A549 (cell line): ENCODE measurements around the gene ANKS1B. TPM values are rescaled to one million over a fixed set of nuclear protein-coding genes. Genes with fewer than 3 reads are reported as not detected.

Source experiments
- ATAC-seq, 2 experiments: fragments of 200-7000 bp in 1 of 2; fragments of >200 bp in 1 of 2; cut with Nextera tagmentation in 1 of 2; cut with Tn5 transposase in 1 of 2; 3 replicates each; pipeline versions ENCODE4 v1.8.0 to v1.9.1; 2018 to 2020; ENCODE audit warnings: mild to moderate bottlenecking in 1 of 2, moderate library complexity in 1 of 2
- CTCF ChIA-PET: fragments of 300-600 bp; sonication (Branson Sonifier 250); formaldehyde crosslinking; extraction: SDS; loops from one replicate; lab custom pipeline; 2021; ENCODE audit warnings: antibody characterized with exemption, inconsistent platforms; lab: Yijun Ruan, JAX
- POLR2A ChIA-PET: fragments of 350-600 bp; formaldehyde crosslinking; extraction: SDS; loops from one replicate; lab custom pipeline; 2021; ENCODE audit warnings: antibody characterized with exemption, inconsistent platforms; lab: Yijun Ruan, JAX
- DNase-seq, 2 experiments: peaks; one replicate each; pipeline versions ENCODE4 v3.0.0 to v3.0.0-alpha.2; 2011 to 2016; ENCODE audit warnings: low read depth in 1 of 2, low spot score in 1 of 2
- FAIRE-seq: peaks from 2 replicates; lab custom pipeline; 2011; peaks lifted over from hg19 to GRCh38; lab: Jason Lieb, UNC
- H3K27ac ChIP-seq, 2 experiments: fragments of >200 bp; sonication (Bioruptor Twin); formaldehyde crosslinking; 3 replicates each; pipeline ENCODE4 v1.5.1; 2016 to 2017
- H3K4me1 ChIP-seq: fragments of >200 bp; sonication (Bioruptor Twin); formaldehyde crosslinking; 3 replicates; pipeline ENCODE4 v1.6.1; 2016
- H3K4me2 ChIP-seq: fragments of >200 bp; sonication (Bioruptor Twin); formaldehyde crosslinking; 3 replicates; pipeline ENCODE4 v1.6.1; 2016
- H3K4me3 ChIP-seq: fragments of >200 bp; sonication (Bioruptor Twin); formaldehyde crosslinking; 3 replicates; pipeline ENCODE4 v1.5.1; 2016
- H3K9me3 ChIP-seq: fragments of >200 bp; sonication (Bioruptor Twin); formaldehyde crosslinking; 3 replicates; pipeline ENCODE4 v1.6.1; 2016
- CBX8 ChIP-seq: fragments of 200-600 bp; sonication (generic); IDR thresholded peaks from 2 replicates; pipeline ENCODE4 v1.6.1; 2016
- ESRRA ChIP-seq: fragments of 150-350 bp; IDR thresholded peaks from 2 replicates; pipeline ENCODE4 v1.6.1; 2014; ENCODE audit warnings: mild to moderate bottlenecking, low read length, borderline replicate concordance
- FOSB ChIP-seq: fragments of 250-450 bp; sonication (Bioruptor Pico); IDR thresholded peaks from 2 replicates; pipeline ENCODE4 v1.5.0; 2020; ENCODE audit warnings: mild to moderate bottlenecking, moderate library complexity
- FOXS1 ChIP-seq: fragments of 250-450 bp; sonication (Bioruptor Pico); IDR thresholded peaks from 2 replicates; pipeline ENCODE4 v1.5.0; 2020; ENCODE audit warnings: mild to moderate bottlenecking, moderate library complexity
- HDAC2 ChIP-seq: fragments of 200-600 bp; sonication (generic); IDR thresholded peaks from 2 replicates; pipeline ENCODE4 v1.6.1; 2016
- HOXA7 ChIP-seq: fragments of 250-450 bp; sonication (Bioruptor Pico); IDR thresholded peaks from 2 replicates; pipeline ENCODE4 v1.5.0; 2020; ENCODE audit warnings: mild to moderate bottlenecking, moderate library complexity
- HOXB13 ChIP-seq: fragments of 250-450 bp; sonication (Bioruptor Pico); IDR thresholded peaks from 2 replicates; pipeline ENCODE4 v1.5.0; 2020; ENCODE audit warnings: low read depth, mild to moderate bottlenecking, moderate library complexity
- HOXB5 ChIP-seq: fragments of 250-450 bp; sonication (Bioruptor Pico); IDR thresholded peaks from 2 replicates; pipeline ENCODE4 v1.5.0; 2020; ENCODE audit warnings: mild to moderate bottlenecking, moderate library complexity
- JUN ChIP-seq, 2 experiments: fragments of >200 bp; sonication (Bioruptor Twin); formaldehyde crosslinking; IDR thresholded peaks; 2 replicates in 1 of 2; 3 replicates in 1 of 2; pipeline ENCODE4 v1.6.1; 2016 to 2017
- JUNB ChIP-seq: fragments of >200 bp; sonication (Bioruptor Twin); formaldehyde crosslinking; IDR thresholded peaks from 2 replicates; pipeline ENCODE4 v1.6.1; 2016
- KDM1A ChIP-seq: fragments of 200-600 bp; sonication (generic); IDR thresholded peaks from 2 replicates; pipeline ENCODE4 v1.6.1; 2016; ENCODE audit warnings: low read depth, mild to moderate bottlenecking
- KDM5A ChIP-seq: fragments of 200-600 bp; sonication (generic); IDR thresholded peaks from 2 replicates; pipeline ENCODE4 v1.6.1; 2016; ENCODE audit warnings: antibody characterized with exemption, mild to moderate bottlenecking
- MAFK ChIP-seq: fragments of 450-650 bp; IDR thresholded peaks from 2 replicates; pipeline ENCODE4 v1.6.1; 2014; ENCODE audit not compliant: partially characterized antibody
- MYC ChIP-seq: IDR thresholded peaks from 2 replicates; pipeline ENCODE4 v1.6.1; 2012; ENCODE audit warnings: mild to moderate bottlenecking, inconsistent platforms, low read length, improper control_type of control experiment, borderline replicate concordance
- NFE2L2 ChIP-seq: fragments of 150-350 bp; conservative IDR thresholded peaks from 2 replicates; pipeline ENCODE4 v1.6.1; 2014; ENCODE audit warnings: low read length
- NR3C1 ChIP-seq: fragments of >200 bp; sonication (Bioruptor Twin); formaldehyde crosslinking; IDR thresholded peaks from 3 replicates; pipeline ENCODE4 v1.6.1; 2017
- PHF8 ChIP-seq: fragments of 200-600 bp; sonication (generic); IDR thresholded peaks from 2 replicates; pipeline ENCODE4 v1.6.1; 2016; ENCODE audit warnings: low read depth, mild to moderate bottlenecking, antibody characterized with exemption, moderate library complexity, borderline replicate concordance
- POLR2A ChIP-seq: IDR thresholded peaks from 2 replicates; pipeline ENCODE4 v1.6.1; 2012; ENCODE audit warnings: mild to moderate bottlenecking, low read length
- TFCP2L1 ChIP-seq: fragments of 250-450 bp; sonication (Bioruptor Pico); IDR thresholded peaks from 2 replicates; pipeline ENCODE4 v1.5.0; 2021; ENCODE audit warnings: mild to moderate bottlenecking
- ZC3H11A ChIP-seq: fragments of 450-650 bp; IDR thresholded peaks from 2 replicates; pipeline ENCODE4 v1.6.1; 2014; ENCODE audit warnings: antibody characterized with exemption, mild to moderate bottlenecking
- ZNF302 ChIP-seq: fragments of 250-450 bp; sonication (Bioruptor Pico); IDR thresholded peaks from 2 replicates; pipeline ENCODE4 v1.9.0; 2021; ENCODE audit warnings: inconsistent platforms, mild to moderate bottlenecking, moderate library complexity
- ZSCAN20 ChIP-seq: fragments of 250-450 bp; sonication (Bioruptor Pico); IDR thresholded peaks from 2 replicates; pipeline ENCODE4 v1.8.0; 2022; ENCODE audit warnings: mild to moderate bottlenecking, moderate library complexity
- whole genome bisulfite sequencing: methylation state at CpG from one replicate; pipeline ENCODE4 v1.1.6; 2017; ENCODE audit errors: missing lambda C conversion rate; 5-methylcytosine and 5-hydroxymethylcytosine counted together
- polyA plus RNA-seq, 4 experiments: library from polyadenylated mRNA; depleted of rRNA in 3 of 4; stranded (reverse); fragments of >200 nt; fragmentation: RNase III in 1 of 4; extraction: RNeasy Plus Mini Kit Qiagen cat#74134 plus additional on column Dnase treatment in 1 of 4; gene quantifications; 2 replicates in 3 of 4; 3 replicates in 1 of 4; pipeline ENCODE4 v1.2.3, GENCODE V29; 2011 to 2017
- TF ChIP-seq, protein P1 (sequence below): fragments of 250-450 bp; sonication (Bioruptor Pico); IDR thresholded peaks from 2 replicates; pipeline ENCODE4 v1.5.0; 2021; ENCODE audit warnings: mild to moderate bottlenecking, moderate library complexity, borderline replicate concordance
- TF ChIP-seq, protein P2 (sequence below): IDR thresholded peaks from 2 replicates; pipeline ENCODE4 v1.6.1; 2012
- TF ChIP-seq, protein P3 (sequence below): fragments of 150-350 bp; IDR thresholded peaks from 2 replicates; pipeline ENCODE4 v1.6.1; 2014; ENCODE audit warnings: low read depth, mild to moderate bottlenecking, low read length
- TF ChIP-seq, protein P4 (sequence below): fragments of >200 bp; sonication (Bioruptor Twin); formaldehyde crosslinking; IDR thresholded peaks from 2 replicates; pipeline ENCODE4 v1.6.1; 2016

ANKS1B gene
- polyA plus RNA-seq, 2 of the 4 experiments (the other 2 are of a cell fraction): 1.5 to 2.2 TPM

DNA sequence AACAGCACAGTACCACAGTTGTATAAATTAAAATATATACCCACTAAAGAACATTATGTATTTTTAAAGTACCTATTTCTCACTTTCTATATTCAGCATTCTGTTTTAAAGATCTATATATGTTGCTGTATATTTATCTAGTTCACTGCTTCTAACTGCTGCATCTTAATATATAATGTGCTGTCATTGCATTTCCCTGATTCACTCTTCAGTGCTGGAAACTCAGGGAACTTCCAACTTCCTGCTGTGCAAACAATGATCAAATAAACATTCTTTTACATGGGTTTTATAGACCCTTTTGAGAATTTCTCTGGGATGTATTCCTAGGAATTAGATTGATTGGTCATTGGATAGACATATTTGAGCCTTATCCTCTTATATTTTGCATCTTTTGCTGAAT lies 960.5 kb downstream of the ANKS1B start:
- no peak overlapping the region for H3K4me3 ChIP-seq
- peak in 1 of 2 experiments; percentile 13 for DNase-seq
- POLR2A ChIA-PET: no interaction called here
- ATAC-seq: peak in 1 of 2 experiments; percentile 40; a peak in 1 of 6 replicates
- H3K9me3 ChIP-seq: no peaks in the 10 kb centered on the region
- no peak overlapping the region for H3K4me2 ChIP-seq
- no peaks in the 10 kb centered on the region for H3K4me1 ChIP-seq
- no peak overlapping the region for H3K27ac ChIP-seq
- no peak for FAIRE-seq
- TF ChIP-seq KDM1A (no peak), MAFK (peak; percentile 65)
- CTCF ChIA-PET: no interaction called here

DNA sequence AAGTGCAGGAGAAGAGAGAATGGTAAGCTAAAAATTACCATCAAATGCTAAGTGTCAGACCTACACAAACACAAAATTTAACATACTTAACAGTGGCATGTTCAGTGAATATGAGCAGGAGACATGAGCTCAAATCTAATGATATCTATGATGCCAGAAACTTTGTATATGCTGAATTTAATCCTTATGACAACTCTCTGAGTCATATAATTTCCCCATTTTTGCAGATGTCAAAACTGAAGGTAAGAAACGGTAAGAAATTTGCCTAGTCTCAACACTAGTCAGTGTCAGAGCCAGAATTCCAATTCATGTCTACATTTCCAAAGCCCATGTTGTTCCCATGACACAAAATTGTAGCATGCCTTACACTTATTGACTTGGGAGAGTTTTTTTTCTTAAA lies 963.9 kb downstream of the ANKS1B start:
- DNase-seq (no peak), FAIRE-seq (no peak), ATAC-seq (no peak)
- no peak overlapping the region for H3K4me2 ChIP-seq
- H3K9me3 ChIP-seq: 0 out of 3 replicates have a peak, but pooled peaks cover 6% of the 10 kb centered on the region
- no peak overlapping the region for H3K27ac ChIP-seq
- H3K4me1 ChIP-seq: no peaks in the 10 kb centered on the region
- no peak for TF ChIP-seq KDM1A
- TF ChIP-seq HOXA7 (CRISPR knock-in tag): no peak
- TF ChIP-seq NFE2L2: no peak
- no peak for TF ChIP-seq HDAC2
- no peak for TF ChIP-seq FOSB
- no peak for TF ChIP-seq MYC
- TF ChIP-seq HOXB13 (CRISPR knock-in tag): no peak
- no peak for TF ChIP-seq JUNB
- TF ChIP-seq FOXS1 (CRISPR knock-in tag): no peak
- TF ChIP-seq TFCP2L1: no peak
- TF ChIP-seq HOXB5 (CRISPR knock-in tag): no peak
- 3% methylated on average over 1 of the region's 1 CpG for WGBS
- H3K4me3 ChIP-seq: no peak overlapping the region
- CTCF ChIA-PET: no interaction called here
- POLR2A ChIA-PET: no interaction called here

DNA sequence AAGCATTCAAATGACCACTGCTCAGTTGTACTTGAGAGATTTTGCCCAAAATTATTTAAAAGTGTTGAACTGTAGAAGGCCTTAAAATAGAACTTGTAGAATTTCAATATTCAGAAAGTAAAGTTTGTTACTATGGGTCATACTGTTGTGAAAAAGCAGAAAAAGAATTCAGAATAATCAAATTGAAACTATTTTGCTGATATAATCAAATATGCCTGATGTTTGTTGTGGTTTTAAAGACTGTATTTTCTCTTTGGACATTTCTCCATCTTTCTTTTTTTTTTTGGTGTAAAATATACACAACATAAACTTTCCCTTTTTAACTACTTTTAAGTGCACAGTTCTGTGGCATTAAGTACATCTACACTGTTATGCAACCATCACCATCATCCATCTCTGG lies 964.9 kb downstream of the ANKS1B start:
- FAIRE-seq: no peak
- H3K4me3 ChIP-seq: no peak overlapping the region
- no peak overlapping the region for H3K27ac ChIP-seq
- no peak for DNase-seq
- POLR2A ChIA-PET: no interaction called here
- H3K9me3 ChIP-seq: 0 out of 3 replicates have a peak, but pooled peaks cover 6% of the 10 kb centered on the region
- ATAC-seq: no peak
- no peak overlapping the region for H3K4me2 ChIP-seq
- TF ChIP-seq TFCP2L1: no peak
- TF ChIP-seq MAFK: peak; percentile 53
- no peaks in the 10 kb centered on the region for H3K4me1 ChIP-seq
- CTCF ChIA-PET: no interaction called here

DNA sequence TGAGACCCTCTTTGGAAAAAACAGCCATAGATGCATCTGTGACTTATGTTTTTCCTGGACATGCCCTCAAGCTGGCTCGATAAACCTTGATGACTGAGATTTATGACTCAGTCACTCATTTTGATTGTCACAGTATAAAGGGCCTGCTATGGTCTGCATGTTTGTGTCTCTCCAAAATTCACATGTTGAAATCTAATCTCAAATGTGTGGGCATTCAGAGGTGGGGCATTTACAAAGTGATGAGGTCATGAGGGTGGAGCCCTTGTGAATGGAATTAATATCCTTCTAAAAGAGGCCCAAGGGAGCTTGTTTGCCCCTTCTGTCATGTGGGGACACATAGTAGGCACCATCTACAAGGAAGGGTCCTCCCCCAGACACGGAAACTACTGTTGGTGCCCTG lies 966.8 kb downstream of the ANKS1B start:
- ChIA-PET POLR2A (no interaction called here), CTCF (interaction anchor here (1.3 kb wide), 1 partner anchor 319 kb away, joined by 3 read pairs; no protein-coding TSS in a partner anchor)
- Histone ChIP-seq H3K4me1 (no peaks in the 10 kb centered on the region), H3K9me3 (0 out of 3 replicates have a peak, but pooled peaks cover 6% of the 10 kb centered on the region), H3K27ac (no peak overlapping the region), H3K4me3 (no peak overlapping the region), H3K4me2 (no peak overlapping the region)
- TF ChIP-seq POLR2A (no peak), ZSCAN20 (CRISPR knock-in tag) (no peak), NR3C1 (no peak), ESRRA (no peak), MAFK (no peak), ZC3H11A (no peak), PHF8 (no peak), CBX8 (no peak), HOXB5 (CRISPR knock-in tag) (no peak), JUN (IDR thresholded peaks at IDR 0.05) (no peak), KDM5A (no peak), ZNF302 (CRISPR knock-in tag) (no peak)
- TF ChIP-seq, protein P1, sequence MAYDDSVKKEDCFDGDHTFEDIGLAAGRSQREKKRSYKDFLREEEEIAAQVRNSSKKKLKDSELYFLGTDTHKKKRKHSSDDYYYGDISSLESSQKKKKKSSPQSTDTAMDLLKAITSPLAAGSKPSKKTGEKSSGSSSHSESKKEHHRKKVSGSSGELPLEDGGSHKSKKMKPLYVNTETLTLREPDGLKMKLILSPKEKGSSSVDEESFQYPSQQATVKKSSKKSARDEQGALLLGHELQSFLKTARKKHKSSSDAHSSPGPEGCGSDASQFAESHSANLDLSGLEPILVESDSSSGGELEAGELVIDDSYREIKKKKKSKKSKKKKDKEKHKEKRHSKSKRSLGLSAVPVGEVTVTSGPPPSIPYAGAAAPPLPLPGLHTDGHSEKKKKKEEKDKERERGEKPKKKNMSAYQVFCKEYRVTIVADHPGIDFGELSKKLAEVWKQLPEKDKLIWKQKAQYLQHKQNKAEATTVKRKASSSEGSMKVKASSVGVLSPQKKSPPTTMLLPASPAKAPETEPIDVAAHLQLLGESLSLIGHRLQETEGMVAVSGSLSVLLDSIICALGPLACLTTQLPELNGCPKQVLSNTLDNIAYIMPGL (CRISPR knock-in tag): no peak
- TF ChIP-seq, protein P2, sequence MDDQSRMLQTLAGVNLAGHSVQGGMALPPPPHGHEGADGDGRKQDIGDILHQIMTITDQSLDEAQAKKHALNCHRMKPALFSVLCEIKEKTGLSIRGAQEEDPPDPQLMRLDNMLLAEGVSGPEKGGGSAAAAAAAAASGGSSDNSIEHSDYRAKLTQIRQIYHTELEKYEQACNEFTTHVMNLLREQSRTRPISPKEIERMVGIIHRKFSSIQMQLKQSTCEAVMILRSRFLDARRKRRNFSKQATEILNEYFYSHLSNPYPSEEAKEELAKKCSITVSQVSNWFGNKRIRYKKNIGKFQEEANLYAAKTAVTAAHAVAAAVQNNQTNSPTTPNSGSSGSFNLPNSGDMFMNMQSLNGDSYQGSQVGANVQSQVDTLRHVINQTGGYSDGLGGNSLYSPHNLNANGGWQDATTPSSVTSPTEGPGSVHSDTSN: no peak
- TF ChIP-seq, protein P3, sequence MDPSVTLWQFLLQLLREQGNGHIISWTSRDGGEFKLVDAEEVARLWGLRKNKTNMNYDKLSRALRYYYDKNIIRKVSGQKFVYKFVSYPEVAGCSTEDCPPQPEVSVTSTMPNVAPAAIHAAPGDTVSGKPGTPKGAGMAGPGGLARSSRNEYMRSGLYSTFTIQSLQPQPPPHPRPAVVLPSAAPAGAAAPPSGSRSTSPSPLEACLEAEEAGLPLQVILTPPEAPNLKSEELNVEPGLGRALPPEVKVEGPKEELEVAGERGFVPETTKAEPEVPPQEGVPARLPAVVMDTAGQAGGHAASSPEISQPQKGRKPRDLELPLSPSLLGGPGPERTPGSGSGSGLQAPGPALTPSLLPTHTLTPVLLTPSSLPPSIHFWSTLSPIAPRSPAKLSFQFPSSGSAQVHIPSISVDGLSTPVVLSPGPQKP: no peak
- TF ChIP-seq, protein P4, sequence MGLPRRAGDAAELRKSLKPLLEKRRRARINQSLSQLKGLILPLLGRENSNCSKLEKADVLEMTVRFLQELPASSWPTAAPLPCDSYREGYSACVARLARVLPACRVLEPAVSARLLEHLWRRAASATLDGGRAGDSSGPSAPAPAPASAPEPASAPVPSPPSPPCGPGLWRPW: no peak
- FAIRE-seq (no peak), ATAC-seq (no peak), DNase-seq (no peak)
- 20% methylated on average over 2 of the region's 2 CpGs for WGBS
